Panc1 (cell line): ENCODE measurements around the gene ALK. TPM values are rescaled to one million over a fixed set of nuclear protein-coding genes. Genes with fewer than 3 reads are reported as not detected.

Experiments used
- ATAC-seq: fragments of 200-7000 bp; cut with Tn5 transposase; 2 replicates; pipeline ENCODE4 v1.9.1; 2020; ENCODE audit warnings: mild to moderate bottlenecking, moderate library complexity
- BruUV-seq: library from RNA; stranded (reverse); fragments of 400-500 nt; replicated peaks from 2 replicates; lab custom pipeline; 2021; lab: Mats Ljungman, UMichigan
- CTCF ChIA-PET: fragments of 300-600 bp; sonication (Branson Sonifier 250); formaldehyde crosslinking; loops from one replicate; lab custom pipeline; 2022; ENCODE audit warnings: antibody characterized with exemption; lab: Charles Lee
- POLR2A ChIA-PET: fragments of 300-600 bp; sonication (Branson Sonifier 250); formaldehyde crosslinking; loops from one replicate; lab custom pipeline; 2022; ENCODE audit warnings: antibody characterized with exemption; lab: Charles Lee
- DNase-seq: peaks from one replicate; pipeline ENCODE4 v3.0.0-alpha.2; 2010; ENCODE audit warnings: low read depth, low spot score
- H3K27ac ChIP-seq: 2 replicates; pipeline ENCODE4 v1.5.1; 2011; ENCODE audit warnings: mild to moderate bottlenecking, low read length, inconsistent platforms
- H3K27me3 ChIP-seq: fragments of 200-500 bp; sonication (Bioruptor generic); 2 replicates; pipeline ENCODE4 v1.6.0; 2014; ENCODE audit warnings: low read length, inconsistent platforms; ENCODE audit not compliant: control insufficient read depth, insufficient read depth
- H3K36me3 ChIP-seq: fragments of 200-500 bp; sonication (Bioruptor generic); 2 replicates; pipeline ENCODE4 v1.5.1; 2014; ENCODE audit warnings: inconsistent platforms, mild to moderate bottlenecking, low read length, moderate library complexity; ENCODE audit not compliant: control insufficient read depth, insufficient read depth
- H3K4me1 ChIP-seq: 2 replicates; pipeline ENCODE4 v1.5.1; 2011; ENCODE audit warnings: inconsistent platforms, mild to moderate bottlenecking, low read length, moderate library complexity; ENCODE audit not compliant: control insufficient read depth, insufficient read depth
- H3K4me3 ChIP-seq, 2 experiments: 2 replicates each; pipeline ENCODE4 v1.5.1; 2011 to 2012; ENCODE audit warnings: low read depth in 2 of 2, low read length in 2 of 2, mild to moderate bottlenecking in 2 of 2, inconsistent platforms in 1 of 2, moderate library complexity in 1 of 2
- H3K9me3 ChIP-seq: fragments of 200-500 bp; sonication (Bioruptor generic); 2 replicates; pipeline ENCODE4 v1.5.1; 2014; ENCODE audit warnings: low read depth, mild to moderate bottlenecking, inconsistent platforms, low read length, moderate library complexity; ENCODE audit not compliant: control insufficient read depth, insufficient read depth
- POLR2AphosphoS5 ChIP-seq: IDR thresholded peaks from 2 replicates; pipeline ENCODE4 v1.6.1; 2012; ENCODE audit warnings: mild to moderate bottlenecking, low read depth, low read length, moderate library complexity
- SIN3A ChIP-seq: IDR thresholded peaks from 2 replicates; pipeline ENCODE4 v1.6.1; 2012; ENCODE audit warnings: low read depth, mild to moderate bottlenecking, low read length, moderate library complexity, borderline replicate concordance; ENCODE audit not compliant: insufficient read depth
- TCF7L2 ChIP-seq: IDR thresholded peaks from 2 replicates; pipeline ENCODE4 v1.6.1; 2011; ENCODE audit warnings: mild to moderate bottlenecking, low read depth, low read length, inconsistent platforms
- in situ Hi-C: cut with HindIII; loops from 2 replicates; pipeline ENCODE4 v1.10.0; 2016; ENCODE audit warnings: low sequenced_read_pairs, low pct_unique_long_range_greater_than_20kb
- intact Hi-C: fragments of 100-400 bp; cut with micrococcal nuclease; formaldehyde crosslinking; loops from one replicate; pipeline ENCODE4 v1.10.0; 2022; ENCODE audit not compliant: unreplicated experiment
- total RNA-seq: library from RNA; stranded (reverse); gene quantifications from one replicate; pipeline ENCODE4 v1.2.1, GENCODE V29; 2021; ENCODE audit not compliant: unreplicated experiment
- TF ChIP-seq, protein P1 (sequence below), 2 experiments: IDR thresholded peaks; 2 replicates each; pipeline ENCODE4 v1.6.1; 2011 to 2012; ENCODE audit warnings: low read depth in 2 of 2, control low read depth in 1 of 2, low read length in 1 of 2, mild to moderate bottlenecking in 1 of 2, moderate library complexity in 1 of 2; ENCODE audit not compliant: insufficient read depth in 1 of 2
- TF ChIP-seq, protein P2 (sequence below): fragments of 450-650 bp; IDR thresholded peaks from 2 replicates; pipeline ENCODE4 v1.5.1; 2017; ENCODE audit warnings: mild to moderate bottlenecking

Gene ALK
- total RNA-seq, 1 experiment from 2014 or later: not detected

DNA sequence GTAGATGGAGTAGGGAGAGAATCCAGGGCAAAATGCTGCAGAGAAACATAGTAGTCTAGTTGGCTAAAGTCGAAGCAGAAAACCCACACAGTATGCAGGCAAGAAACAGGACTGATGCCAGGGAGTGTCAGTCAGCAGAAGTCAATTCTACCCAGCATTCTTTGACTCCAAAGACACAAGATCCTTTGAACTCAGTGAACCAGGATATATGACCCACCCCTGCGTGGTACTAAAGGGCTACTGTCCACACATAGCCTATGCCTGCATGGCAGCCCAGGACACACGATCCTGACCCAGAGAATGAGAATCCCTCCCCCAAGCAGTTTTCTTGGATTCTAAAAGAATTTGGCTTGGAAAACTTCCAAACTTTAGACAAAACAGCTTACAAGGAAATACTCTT, 42.5 kb downstream of the ALK start:
- Histone ChIP-seq H3K27me3 (no peaks in the 10 kb centered on the region; the same call in 1 of the 2 replicates), H3K9me3 (no peaks in the 10 kb centered on the region), H3K27ac (no peak overlapping the region), H3K36me3 (no peaks in the 10 kb centered on the region), H3K4me1 (no peaks in the 10 kb centered on the region), H3K4me3 (no peak overlapping the region)
- TF ChIP-seq POLR2AphosphoS5 (no peak), SIN3A (no peak), TCF7L2 (no peak)
- TF ChIP-seq, protein P1, sequence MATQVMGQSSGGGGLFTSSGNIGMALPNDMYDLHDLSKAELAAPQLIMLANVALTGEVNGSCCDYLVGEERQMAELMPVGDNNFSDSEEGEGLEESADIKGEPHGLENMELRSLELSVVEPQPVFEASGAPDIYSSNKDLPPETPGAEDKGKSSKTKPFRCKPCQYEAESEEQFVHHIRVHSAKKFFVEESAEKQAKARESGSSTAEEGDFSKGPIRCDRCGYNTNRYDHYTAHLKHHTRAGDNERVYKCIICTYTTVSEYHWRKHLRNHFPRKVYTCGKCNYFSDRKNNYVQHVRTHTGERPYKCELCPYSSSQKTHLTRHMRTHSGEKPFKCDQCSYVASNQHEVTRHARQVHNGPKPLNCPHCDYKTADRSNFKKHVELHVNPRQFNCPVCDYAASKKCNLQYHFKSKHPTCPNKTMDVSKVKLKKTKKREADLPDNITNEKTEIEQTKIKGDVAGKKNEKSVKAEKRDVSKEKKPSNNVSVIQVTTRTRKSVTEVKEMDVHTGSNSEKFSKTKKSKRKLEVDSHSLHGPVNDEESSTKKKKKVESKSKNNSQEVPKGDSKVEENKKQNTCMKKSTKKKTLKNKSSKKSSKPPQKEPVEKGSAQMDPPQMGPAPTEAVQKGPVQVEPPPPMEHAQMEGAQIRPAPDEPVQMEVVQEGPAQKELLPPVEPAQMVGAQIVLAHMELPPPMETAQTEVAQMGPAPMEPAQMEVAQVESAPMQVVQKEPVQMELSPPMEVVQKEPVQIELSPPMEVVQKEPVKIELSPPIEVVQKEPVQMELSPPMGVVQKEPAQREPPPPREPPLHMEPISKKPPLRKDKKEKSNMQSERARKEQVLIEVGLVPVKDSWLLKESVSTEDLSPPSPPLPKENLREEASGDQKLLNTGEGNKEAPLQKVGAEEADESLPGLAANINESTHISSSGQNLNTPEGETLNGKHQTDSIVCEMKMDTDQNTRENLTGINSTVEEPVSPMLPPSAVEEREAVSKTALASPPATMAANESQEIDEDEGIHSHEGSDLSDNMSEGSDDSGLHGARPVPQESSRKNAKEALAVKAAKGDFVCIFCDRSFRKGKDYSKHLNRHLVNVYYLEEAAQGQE (IDR thresholded peaks at IDR 0.05; ENCODE audit: insufficient read depth in 1 of 2, low read depth in 2 of 2, low read length in 1 of 2): no peak
- TF ChIP-seq, protein P2, sequence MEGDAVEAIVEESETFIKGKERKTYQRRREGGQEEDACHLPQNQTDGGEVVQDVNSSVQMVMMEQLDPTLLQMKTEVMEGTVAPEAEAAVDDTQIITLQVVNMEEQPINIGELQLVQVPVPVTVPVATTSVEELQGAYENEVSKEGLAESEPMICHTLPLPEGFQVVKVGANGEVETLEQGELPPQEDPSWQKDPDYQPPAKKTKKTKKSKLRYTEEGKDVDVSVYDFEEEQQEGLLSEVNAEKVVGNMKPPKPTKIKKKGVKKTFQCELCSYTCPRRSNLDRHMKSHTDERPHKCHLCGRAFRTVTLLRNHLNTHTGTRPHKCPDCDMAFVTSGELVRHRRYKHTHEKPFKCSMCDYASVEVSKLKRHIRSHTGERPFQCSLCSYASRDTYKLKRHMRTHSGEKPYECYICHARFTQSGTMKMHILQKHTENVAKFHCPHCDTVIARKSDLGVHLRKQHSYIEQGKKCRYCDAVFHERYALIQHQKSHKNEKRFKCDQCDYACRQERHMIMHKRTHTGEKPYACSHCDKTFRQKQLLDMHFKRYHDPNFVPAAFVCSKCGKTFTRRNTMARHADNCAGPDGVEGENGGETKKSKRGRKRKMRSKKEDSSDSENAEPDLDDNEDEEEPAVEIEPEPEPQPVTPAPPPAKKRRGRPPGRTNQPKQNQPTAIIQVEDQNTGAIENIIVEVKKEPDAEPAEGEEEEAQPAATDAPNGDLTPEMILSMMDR: no peak
- intact Hi-C loops (no loop called here), in situ Hi-C loops (no loop called here)
- CTCF ChIA-PET: no interaction called here
- no peak for ATAC-seq
- POLR2A ChIA-PET: no interaction called here
- no peak for DNase-seq
- no TSS peak for BruUV-seq

DNA sequence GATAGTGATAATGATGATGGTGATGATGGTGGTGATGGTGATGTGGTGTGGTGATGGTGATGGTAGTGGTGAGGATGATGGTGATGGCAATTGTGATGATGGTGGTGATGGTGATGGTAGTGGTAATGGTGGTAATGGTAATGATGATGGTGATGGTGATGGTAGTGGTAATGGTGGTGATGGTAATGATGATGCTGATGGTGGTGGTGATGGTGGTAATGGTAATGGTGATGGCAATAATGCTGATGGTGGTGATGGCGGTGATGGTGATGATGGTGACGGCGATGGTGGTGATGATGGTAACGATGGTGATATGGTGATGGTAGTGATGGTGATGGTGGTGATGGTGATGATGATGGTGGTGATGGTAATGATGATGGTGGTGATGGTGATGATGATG, 45.0 kb downstream of the ALK start:
- no peak overlapping the region for H3K4me3 ChIP-seq
- H3K4me1 ChIP-seq: no peaks in the 10 kb centered on the region
- POLR2A ChIA-PET: no interaction called here
- TF ChIP-seq TCF7L2 (no peak), SIN3A (no peak), POLR2AphosphoS5 (no peak)
- TF ChIP-seq, protein P1 (IDR thresholded peaks at IDR 0.05; ENCODE audit: insufficient read depth in 1 of 2, low read depth in 2 of 2, low read length in 1 of 2): no peak
- TF ChIP-seq, protein P2: no peak
- no peak for ATAC-seq
- H3K27me3 ChIP-seq: peaks cover 2% of the 10 kb centered on the region; the same call in 1 of the 2 replicates
- no peak overlapping the region for H3K27ac ChIP-seq
- in situ Hi-C loops (no loop called here), intact Hi-C loops (no loop called here)
- no TSS peak for BruUV-seq
- no peaks in the 10 kb centered on the region for H3K9me3 ChIP-seq
- CTCF ChIA-PET: no interaction called here
- no peak for DNase-seq
- H3K36me3 ChIP-seq: no peaks in the 10 kb centered on the region
